Measurements from ENCODE around the gene IRAK3.

DNA sequence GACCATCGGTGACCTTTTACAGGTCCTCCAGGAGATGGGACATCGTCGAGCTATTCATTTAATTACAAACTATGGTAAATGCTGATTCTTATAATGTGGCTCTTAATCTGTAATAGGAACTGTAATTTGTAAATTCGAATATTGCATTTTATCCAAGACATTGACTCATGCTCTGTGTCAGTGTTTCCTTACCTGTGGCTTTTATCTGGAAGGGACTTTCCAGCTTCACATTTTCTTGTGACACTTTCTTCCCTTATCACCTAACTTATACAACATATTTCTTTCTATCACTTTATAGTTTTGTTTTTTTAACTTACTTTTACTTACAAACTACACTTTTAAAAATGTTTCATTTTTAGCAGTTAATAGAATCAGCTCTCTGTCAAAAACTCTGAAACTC lies 14.8 kb downstream of the IRAK3 start:
- TF ChIP-seq POLR2AphosphoS5 (IDR thresholded peaks at IDR 0.05; ENCODE audit: low read depth, low read length) (no peak), TAF1 (IDR thresholded peaks at IDR 0.05; ENCODE audit: borderline replicate concordance, insufficient read depth, low read length) (no peak), SIN3A (IDR thresholded peaks at IDR 0.05; ENCODE audit: borderline replicate concordance, insufficient read depth, low read length) (no peak), FOXP2 (optimal IDR thresholded peaks at IDR 0.05; ENCODE audit: borderline replicate concordance, extremely low read depth, extremely low read length, insufficient read depth) (no peak)
- TF ChIP-seq, protein P1, sequence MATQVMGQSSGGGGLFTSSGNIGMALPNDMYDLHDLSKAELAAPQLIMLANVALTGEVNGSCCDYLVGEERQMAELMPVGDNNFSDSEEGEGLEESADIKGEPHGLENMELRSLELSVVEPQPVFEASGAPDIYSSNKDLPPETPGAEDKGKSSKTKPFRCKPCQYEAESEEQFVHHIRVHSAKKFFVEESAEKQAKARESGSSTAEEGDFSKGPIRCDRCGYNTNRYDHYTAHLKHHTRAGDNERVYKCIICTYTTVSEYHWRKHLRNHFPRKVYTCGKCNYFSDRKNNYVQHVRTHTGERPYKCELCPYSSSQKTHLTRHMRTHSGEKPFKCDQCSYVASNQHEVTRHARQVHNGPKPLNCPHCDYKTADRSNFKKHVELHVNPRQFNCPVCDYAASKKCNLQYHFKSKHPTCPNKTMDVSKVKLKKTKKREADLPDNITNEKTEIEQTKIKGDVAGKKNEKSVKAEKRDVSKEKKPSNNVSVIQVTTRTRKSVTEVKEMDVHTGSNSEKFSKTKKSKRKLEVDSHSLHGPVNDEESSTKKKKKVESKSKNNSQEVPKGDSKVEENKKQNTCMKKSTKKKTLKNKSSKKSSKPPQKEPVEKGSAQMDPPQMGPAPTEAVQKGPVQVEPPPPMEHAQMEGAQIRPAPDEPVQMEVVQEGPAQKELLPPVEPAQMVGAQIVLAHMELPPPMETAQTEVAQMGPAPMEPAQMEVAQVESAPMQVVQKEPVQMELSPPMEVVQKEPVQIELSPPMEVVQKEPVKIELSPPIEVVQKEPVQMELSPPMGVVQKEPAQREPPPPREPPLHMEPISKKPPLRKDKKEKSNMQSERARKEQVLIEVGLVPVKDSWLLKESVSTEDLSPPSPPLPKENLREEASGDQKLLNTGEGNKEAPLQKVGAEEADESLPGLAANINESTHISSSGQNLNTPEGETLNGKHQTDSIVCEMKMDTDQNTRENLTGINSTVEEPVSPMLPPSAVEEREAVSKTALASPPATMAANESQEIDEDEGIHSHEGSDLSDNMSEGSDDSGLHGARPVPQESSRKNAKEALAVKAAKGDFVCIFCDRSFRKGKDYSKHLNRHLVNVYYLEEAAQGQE (IDR thresholded peaks at IDR 0.05; ENCODE audit: insufficient read depth in 1 of 2, low read depth in 2 of 2, low read length in 2 of 2): no peak
